ENCODE measurements around the gene FBXO24.
A peak's percentile ranks its signal among the peaks of the same experiment; 100 is the strongest.

FBXO24 gene

GRCh38 chr7:100591596-100591995, 5.5 kb downstream of the FBXO24 start:
- no peak for DNase-seq (ENCODE audit: low read depth)

DNA sequence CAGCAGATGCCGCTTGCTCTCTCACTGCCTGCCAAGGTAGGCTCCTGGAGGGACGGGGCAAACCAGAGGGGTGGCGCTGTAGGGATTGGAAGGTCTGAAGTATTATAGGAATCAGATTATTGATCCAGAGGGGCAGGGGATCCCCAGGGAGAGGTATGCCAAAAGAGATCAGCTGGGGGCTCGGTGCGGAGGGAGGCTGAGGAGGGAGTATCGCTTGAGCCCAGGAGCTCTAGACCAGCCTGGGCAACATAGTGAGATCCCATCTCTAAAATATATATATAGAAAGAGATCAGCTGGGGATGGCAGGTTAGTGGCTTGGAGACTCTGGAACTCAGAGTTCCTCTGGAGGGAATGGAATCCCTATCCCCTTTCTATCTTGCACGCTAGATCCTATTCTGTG, 9.1 kb downstream of the FBXO24 start:
- DNase-seq (ENCODE audit: low read depth): no peak

DNA sequence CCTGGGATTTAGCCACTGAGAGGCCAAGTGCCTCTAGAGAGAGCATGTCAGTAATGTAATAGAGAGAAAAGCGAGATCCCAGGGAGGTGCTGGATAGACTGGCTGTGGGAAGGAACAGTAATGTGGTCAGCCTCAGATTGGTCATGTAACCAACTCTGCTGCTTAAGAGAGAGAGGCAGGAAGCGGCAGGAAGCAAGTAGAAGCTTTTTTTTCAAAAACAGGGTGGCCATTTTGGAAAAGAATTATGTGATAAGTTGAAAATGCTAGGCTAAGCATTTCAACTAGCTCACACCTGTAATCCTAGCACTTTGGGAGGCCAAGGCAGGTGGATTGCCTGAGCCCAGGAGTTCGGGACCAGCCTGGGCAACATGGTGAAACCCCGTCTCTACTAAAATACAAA, 12.3 kb downstream of the FBXO24 start:
- DNase-seq (ENCODE audit: low read depth): no peak

- no peak for DNase-seq (ENCODE audit: low read depth)
Measured at GRCh38 chr7:100599911-100600729, 14.0 kb downstream of the FBXO24 start.

- no peak for DNase-seq (ENCODE audit: low read depth)
Measured at GRCh38 chr7:100600730-100601038, 14.6 kb downstream of the FBXO24 start.

GRCh38 chr7:100602889-100603725, 17.0 kb downstream of the FBXO24 start:
- DNase-seq (ENCODE audit: low read depth): no peak

DNA sequence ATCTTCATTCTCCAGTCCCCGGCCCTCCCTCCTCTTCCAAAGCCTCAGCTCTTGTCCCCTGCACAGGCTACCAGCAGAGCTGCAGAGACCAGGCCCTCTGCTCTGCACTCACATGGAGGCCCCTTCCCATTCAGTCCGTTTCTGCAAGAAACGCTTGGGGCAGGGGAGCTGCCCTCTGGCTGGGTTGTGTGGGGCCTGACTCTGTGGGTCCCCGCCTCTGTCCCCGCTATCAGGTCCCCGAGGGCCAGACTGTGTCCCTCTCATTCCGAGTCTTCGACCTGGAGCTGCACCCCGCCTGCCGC, 17.5 kb downstream of the FBXO24 start:
- DNase-seq (ENCODE audit: low read depth): no peak

DNA sequence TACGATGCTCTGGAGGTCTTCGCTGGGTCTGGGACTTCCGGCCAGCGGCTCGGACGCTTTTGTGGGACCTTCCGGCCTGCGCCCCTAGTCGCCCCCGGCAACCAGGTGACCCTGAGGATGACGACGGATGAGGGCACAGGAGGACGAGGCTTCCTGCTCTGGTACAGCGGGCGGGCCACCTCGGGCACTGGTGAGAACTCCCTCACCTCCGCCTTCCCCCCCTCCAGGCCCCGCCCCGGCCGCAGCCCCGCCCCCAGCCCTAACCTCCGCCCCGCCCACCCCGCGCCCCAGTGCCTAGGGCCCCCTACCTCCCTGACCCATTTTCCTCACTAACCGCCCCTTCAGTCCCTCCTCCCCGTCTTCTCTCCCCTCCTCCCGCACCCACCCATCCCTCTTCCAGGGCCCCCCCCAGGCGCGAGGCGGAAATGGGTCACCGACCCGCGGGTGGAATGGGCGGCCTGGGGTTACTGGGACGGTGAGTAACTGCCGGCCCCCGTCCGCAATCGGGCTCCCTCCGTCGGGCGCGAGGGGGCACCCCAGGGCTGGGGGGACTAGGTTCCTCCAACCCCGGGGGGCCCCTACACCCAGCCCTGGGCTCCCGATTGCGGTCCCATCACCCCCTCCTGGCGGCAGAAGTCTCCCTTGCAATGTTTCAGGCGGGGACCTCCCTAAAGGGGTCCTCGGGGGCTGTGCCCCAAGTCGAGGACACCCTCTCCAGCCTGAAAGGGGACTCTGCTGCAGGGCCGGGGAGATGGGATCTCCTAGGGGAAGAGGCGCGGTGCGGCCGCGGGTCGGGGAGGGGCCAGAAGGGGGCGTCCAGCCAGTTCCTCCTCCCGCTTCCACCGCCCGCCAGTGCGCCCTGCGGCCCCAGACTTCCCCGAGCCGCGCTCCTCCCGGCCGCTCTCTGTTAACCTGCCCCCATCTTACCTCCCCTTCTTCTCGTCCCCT, 18.2 kb downstream of the FBXO24 start:
- DNase-seq (ENCODE audit: low read depth): peak; percentile 77

DNA sequence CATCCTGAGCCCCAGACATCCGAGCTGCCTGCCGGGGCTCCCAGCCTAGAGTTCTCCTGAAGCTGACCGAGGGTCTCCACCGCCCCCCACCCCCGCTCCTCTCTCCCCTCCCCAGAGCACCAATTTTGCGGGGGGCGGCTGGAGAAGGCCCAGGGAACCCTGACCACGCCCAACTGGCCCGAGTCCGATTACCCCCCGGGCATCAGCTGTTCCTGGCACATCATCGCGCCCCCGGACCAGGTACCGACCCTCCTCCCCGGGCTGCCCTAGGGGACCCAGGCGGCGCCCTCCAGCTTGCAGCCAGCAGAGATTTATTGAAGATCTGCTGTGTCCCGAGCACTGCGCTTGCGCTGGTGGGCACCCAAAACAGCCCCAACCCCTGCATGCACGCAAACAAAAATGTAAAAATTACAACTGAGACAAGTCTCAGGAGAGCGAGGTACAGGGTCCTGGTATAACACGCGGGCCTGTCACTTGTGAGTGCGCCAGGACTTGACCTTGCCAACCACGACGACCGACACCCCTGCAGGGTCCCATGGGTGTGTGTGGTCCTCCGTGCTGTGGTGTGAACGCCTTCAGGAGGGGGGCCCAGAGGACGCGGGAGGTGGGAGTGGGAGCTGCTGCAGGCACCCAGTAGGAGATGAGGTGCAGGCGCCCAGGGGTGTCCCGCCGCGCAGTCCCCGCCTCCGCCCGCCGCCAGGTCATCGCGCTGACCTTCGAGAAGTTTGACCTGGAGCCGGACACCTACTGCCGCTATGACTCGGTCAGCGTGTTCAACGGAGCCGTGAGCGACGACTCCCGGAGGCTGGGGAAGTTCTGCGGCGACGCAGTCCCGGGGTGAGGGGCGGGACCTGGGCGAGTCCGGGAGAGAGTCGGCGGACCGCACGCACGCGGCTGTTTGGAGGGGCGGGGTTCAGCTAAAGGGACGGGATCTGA, 19.1 kb downstream of the FBXO24 start:
- peak; percentile 40 for DNase-seq (ENCODE audit: low read depth)

GRCh38 chr7:100606313-100606712, 20.2 kb downstream of the FBXO24 start:
- no peak for DNase-seq (ENCODE audit: low read depth)

DNA sequence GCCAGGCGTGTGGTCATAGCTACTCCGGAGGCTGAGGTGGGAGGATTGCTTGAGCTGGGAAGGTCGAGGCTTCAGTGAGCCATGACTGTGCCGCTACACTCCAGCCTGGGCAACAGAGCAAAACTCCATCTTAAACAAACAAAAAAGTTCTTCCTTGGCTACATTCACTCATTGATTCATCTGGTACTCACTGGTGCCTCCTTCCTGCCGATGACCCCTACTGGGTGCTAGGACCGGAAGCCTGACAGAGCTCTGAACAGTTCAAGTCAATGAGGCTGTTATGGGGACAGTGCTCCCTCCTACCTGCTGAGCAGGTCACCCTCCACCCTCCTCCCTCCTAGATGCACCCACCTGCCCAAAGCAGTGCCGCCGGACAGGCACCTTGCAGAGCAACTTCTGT, 21.0 kb downstream of the FBXO24 start:
- no peak for DNase-seq (ENCODE audit: low read depth)

- DNase-seq (ENCODE audit: low read depth): no peak
Measured at GRCh38 chr7:100609958-100610357, 23.8 kb downstream of the FBXO24 start.

- peak; percentile 99 for DNase-seq (ENCODE audit: low read depth)
Measured at GRCh38 chr7:100611983-100612729, 26.0 kb downstream of the FBXO24 start, which contains the start of gene MOSPD3. MOSPD3 (plus strand) TSS chr7:100612540; CDS start chr7:100612792, 252 bp downstream.

DNA sequence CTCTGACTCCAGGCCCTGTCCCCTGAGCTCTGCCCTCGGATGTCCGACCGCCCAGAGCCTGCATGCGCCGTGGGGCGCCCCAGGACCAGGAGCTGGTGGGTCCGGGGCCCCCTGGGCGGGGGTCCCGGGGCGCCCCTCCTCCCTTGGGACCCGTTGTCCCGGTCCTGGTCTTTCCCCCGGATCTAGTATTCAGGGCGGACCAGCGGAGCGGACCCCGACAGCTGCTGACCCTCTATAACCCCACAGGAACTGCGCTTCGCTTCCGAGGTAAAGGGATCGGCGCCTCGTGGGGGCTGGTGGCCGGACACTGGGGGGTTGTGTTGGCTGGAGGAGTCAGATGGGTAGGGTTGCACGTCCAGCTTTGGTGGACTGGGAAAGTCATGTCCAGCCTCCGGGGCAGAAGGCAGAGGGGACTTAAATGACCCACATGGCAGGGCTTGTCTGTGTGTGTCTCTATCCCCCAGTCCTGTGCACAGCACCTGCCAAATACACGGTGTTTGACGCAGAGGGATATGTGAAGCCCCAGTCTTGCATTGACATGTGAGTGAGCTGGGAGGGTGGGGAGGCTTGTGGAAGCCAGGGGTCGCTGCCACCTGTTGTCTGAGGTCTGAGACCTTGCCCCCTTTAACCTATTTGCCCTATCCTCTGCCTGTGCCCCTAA, 26.7 kb downstream of the FBXO24 start:
- peak; percentile 15 for DNase-seq (ENCODE audit: low read depth)

- no peak for DNase-seq (ENCODE audit: low read depth)
Measured at GRCh38 chr7:100613412-100614175, 27.5 kb downstream of the FBXO24 start.

- no peak for DNase-seq (ENCODE audit: low read depth)
Measured at GRCh38 chr7:100614308-100614861, 28.3 kb downstream of the FBXO24 start.

DNA sequence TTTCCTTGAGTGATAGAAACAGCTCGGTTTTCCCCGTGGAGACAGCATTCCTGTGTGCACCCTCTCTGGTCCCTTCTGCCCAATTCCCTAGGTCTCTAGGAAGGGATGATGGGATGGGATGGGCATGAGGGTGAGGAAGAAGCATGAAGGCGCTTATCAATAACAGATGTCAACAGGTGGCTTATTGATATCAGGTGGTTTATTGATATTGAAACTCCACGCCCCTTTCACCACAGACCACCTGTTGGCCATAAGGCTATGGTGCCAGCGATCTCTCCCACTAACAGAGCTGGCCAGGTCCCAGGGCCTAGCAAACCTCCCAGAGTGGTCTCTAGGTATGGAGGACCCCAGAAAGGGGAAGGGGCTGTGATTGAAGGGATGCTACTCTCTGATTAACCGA, 34.1 kb downstream of the FBXO24 start:
- DNase-seq (ENCODE audit: low read depth): no peak

DNA sequence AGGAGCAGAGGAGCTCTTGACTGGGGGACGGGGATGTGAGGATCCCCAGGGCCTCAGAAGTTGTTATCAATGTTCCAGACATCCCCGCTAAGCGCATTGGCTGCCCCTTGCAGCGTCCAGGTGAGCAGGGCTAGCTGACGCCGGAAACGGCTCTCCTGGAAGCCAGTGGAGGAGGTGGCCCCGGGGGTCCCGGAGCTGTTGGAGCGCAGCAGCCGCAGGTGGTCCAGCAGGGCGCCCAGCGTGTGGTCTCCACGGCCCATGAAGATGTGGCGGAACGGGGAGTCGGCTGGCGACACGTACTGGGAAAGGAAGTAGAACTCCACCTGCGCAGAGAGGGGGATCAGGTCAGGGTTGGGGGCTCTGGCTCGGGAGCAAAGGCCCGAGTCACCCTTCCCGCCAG, 34.7 kb downstream of the FBXO24 start:
- DNase-seq (ENCODE audit: low read depth): no peak

- DNase-seq (ENCODE audit: low read depth): no peak
Measured at GRCh38 chr7:100621554-100621953, 35.4 kb downstream of the FBXO24 start.

All from activated T-cell treated with anti-CD3 and anti-CD28 coated beads for 48 hours (primary cell).